Astrocyte (in vitro differentiated cells and primary cell): ENCODE results near the gene C19orf53. TPM values are rescaled to one million over a fixed set of nuclear protein-coding genes. Genes with fewer than 3 reads are reported as not detected.
"Not testable (repeated sequence)": the region's sequence is repeated elsewhere in the genome, so short reads cannot be mapped to it uniquely, and the experiment has no call there.

Source experiments
- DNase-seq: peaks from one replicate; pipeline ENCODE4 v3.0.0-alpha.2; 2010; ENCODE audit warnings: low read depth
- FAIRE-seq: peaks from 2 replicates; lab custom pipeline; 2011; peaks lifted over from hg19 to GRCh38; lab: Jason Lieb, UNC
- H2AFZ ChIP-seq: 2 replicates; pipeline ENCODE4 v1.6.0; 2012; ENCODE audit warnings: low read depth, low read length, inconsistent platforms
- H3K27ac ChIP-seq: 2 replicates; pipeline ENCODE4 v1.5.1; 2011; ENCODE audit warnings: low read depth, low read length, inconsistent platforms
- H3K27me3 ChIP-seq: 2 replicates; pipeline ENCODE4 v1.6.0; 2011; ENCODE audit warnings: low read length, inconsistent platforms; ENCODE audit not compliant: insufficient read depth
- H3K36me3 ChIP-seq: 2 replicates; pipeline ENCODE4 v1.5.1; 2011; ENCODE audit warnings: low read length, inconsistent platforms; ENCODE audit not compliant: insufficient read depth
- H3K4me1 ChIP-seq: 2 replicates; pipeline ENCODE4 v1.5.1; 2011; ENCODE audit warnings: low read length, inconsistent platforms; ENCODE audit not compliant: insufficient read depth
- H3K4me2 ChIP-seq: 2 replicates; pipeline ENCODE4 v1.6.0; 2012; ENCODE audit warnings: low read length, inconsistent platforms
- H3K4me3 ChIP-seq: 2 replicates; pipeline ENCODE4 v1.5.1; 2011; ENCODE audit warnings: low read depth, mild to moderate bottlenecking, low read length, inconsistent platforms; ENCODE audit not compliant: insufficient read depth
- H3K79me2 ChIP-seq: 2 replicates; pipeline ENCODE4 v1.6.0; 2012; ENCODE audit warnings: mild to moderate bottlenecking, low read length, inconsistent platforms; ENCODE audit not compliant: insufficient read depth
- H3K9ac ChIP-seq: 2 replicates; pipeline ENCODE4 v1.6.0; 2012; ENCODE audit warnings: mild to moderate bottlenecking, low read length, inconsistent platforms
- H3K9me3 ChIP-seq: 2 replicates; pipeline ENCODE4 v1.5.1; 2012; ENCODE audit warnings: low read depth, mild to moderate bottlenecking, low read length, inconsistent platforms; ENCODE audit not compliant: insufficient read depth
- H4K20me1 ChIP-seq: 2 replicates; pipeline ENCODE4 v1.6.0; 2012; ENCODE audit warnings: low read length, inconsistent platforms; ENCODE audit not compliant: insufficient read depth
- H3K27ac Mint-ChIP-seq: one replicate; pipeline ENCODE4 v1.8.0; 2021; ENCODE audit warnings: mild to moderate bottlenecking, mixed read lengths; ENCODE audit not compliant: unreplicated experiment
- H3K27me3 Mint-ChIP-seq: one replicate; pipeline ENCODE4 v1.8.0; 2021; ENCODE audit warnings: low read depth, mixed read lengths; ENCODE audit not compliant: unreplicated experiment
- H3K36me3 Mint-ChIP-seq: one replicate; pipeline ENCODE4 v1.8.0; 2021; ENCODE audit warnings: low read depth, mixed read lengths; ENCODE audit not compliant: unreplicated experiment
- H3K4me1 Mint-ChIP-seq: one replicate; pipeline ENCODE4 v1.8.0; 2021; ENCODE audit warnings: low read depth, mixed read lengths; ENCODE audit not compliant: unreplicated experiment
- H3K4me3 Mint-ChIP-seq: one replicate; pipeline ENCODE4 v1.8.0; 2021; ENCODE audit warnings: mild to moderate bottlenecking, moderate library complexity, mixed read lengths; ENCODE audit not compliant: unreplicated experiment
- H3K9me3 Mint-ChIP-seq: one replicate; pipeline ENCODE4 v1.8.0; 2021; ENCODE audit warnings: mild to moderate bottlenecking, mixed read lengths; ENCODE audit not compliant: unreplicated experiment
- EZH2 ChIP-seq: IDR thresholded peaks from 2 replicates; pipeline ENCODE4 v1.6.1; 2012; ENCODE audit warnings: mild to moderate bottlenecking, low read length, inconsistent platforms; ENCODE audit not compliant: insufficient read depth
- total RNA-seq: library from RNA; stranded (reverse); gene quantifications from 2 replicates; pipeline ENCODE4 v1.2.1, GENCODE V29; 2021
- TF ChIP-seq, protein P1 (sequence below): IDR thresholded peaks from 2 replicates; pipeline ENCODE4 v1.5.1; 2011; ENCODE audit warnings: low read depth, mild to moderate bottlenecking, inconsistent platforms, low read length, moderate library complexity; ENCODE audit not compliant: insufficient read depth

The C19orf53 gene
- total RNA-seq, 1 donor from 2014 or later = 138 TPM

- Histone ChIP-seq H3K27me3 (no peaks in the 10 kb centered on the region), H3K9me3 (no peaks in the 10 kb centered on the region), H3K36me3 (no peaks in the 10 kb centered on the region), H3K27ac (peak overlapping the region; percentile 18), H2AFZ (peak overlapping the region; percentile 63), H3K79me2 (no peaks in the 10 kb centered on the region), H3K9ac (peak overlapping the region; percentile 55), H3K4me1 (peaks cover 28% of the 10 kb centered on the region), H3K4me3 (no peak overlapping the region), H4K20me1 (no peaks in the 10 kb centered on the region), H3K4me2 (peak overlapping the region; percentile 54)
- DNase-seq = peak; percentile 53
- no peak overlapping the region for H3K4me3 Mint-ChIP-seq
- peaks cover 15% of the 10 kb centered on the region for H3K4me1 Mint-ChIP-seq
- FAIRE-seq = no peak
- H3K9me3 Mint-ChIP-seq = no peaks in the 10 kb centered on the region
- no peak for TF ChIP-seq EZH2
- TF ChIP-seq, protein P1, sequence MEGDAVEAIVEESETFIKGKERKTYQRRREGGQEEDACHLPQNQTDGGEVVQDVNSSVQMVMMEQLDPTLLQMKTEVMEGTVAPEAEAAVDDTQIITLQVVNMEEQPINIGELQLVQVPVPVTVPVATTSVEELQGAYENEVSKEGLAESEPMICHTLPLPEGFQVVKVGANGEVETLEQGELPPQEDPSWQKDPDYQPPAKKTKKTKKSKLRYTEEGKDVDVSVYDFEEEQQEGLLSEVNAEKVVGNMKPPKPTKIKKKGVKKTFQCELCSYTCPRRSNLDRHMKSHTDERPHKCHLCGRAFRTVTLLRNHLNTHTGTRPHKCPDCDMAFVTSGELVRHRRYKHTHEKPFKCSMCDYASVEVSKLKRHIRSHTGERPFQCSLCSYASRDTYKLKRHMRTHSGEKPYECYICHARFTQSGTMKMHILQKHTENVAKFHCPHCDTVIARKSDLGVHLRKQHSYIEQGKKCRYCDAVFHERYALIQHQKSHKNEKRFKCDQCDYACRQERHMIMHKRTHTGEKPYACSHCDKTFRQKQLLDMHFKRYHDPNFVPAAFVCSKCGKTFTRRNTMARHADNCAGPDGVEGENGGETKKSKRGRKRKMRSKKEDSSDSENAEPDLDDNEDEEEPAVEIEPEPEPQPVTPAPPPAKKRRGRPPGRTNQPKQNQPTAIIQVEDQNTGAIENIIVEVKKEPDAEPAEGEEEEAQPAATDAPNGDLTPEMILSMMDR = no peak
- no peak overlapping the region for H3K27ac Mint-ChIP-seq
- no peaks in the 10 kb centered on the region for H3K27me3 Mint-ChIP-seq
- no peaks in the 10 kb centered on the region for H3K36me3 Mint-ChIP-seq
These were observed 10.6 kb downstream of the C19orf53 start for GRCh38 chr19:13784731-13785452.

DNA sequence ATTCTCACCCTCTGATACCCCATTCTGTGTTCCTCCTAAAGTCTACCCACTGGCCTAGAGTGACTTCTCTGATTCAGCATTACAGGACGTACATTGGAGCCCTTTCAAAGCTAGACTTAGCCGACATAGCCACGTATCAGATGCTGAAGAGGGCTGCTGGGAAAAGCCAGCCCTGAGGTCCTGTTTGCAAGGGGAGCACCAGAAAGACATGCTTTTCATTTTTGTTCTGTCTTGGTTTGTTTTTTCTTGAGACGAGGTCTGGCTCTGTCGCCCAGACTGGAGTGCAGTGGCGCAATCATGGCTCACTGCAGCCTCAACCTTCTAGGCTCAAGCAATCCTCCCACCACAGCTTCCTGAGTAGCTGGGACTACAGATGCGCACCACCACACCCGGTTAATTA, 14.7 kb downstream of the C19orf53 start:
- Histone ChIP-seq H3K27ac (peak overlapping the region; percentile 98), H3K9ac (no peak overlapping the region), H3K9me3 (no peaks in the 10 kb centered on the region), H2AFZ (no peak overlapping the region), H3K4me3 (no peak overlapping the region), H3K27me3 (no peaks in the 10 kb centered on the region), H3K79me2 (no peaks in the 10 kb centered on the region), H4K20me1 (no peaks in the 10 kb centered on the region), H3K4me2 (no peak overlapping the region), H3K4me1 (peaks cover 32% of the 10 kb centered on the region), H3K36me3 (no peaks in the 10 kb centered on the region)
- FAIRE-seq = no peak
- Mint-ChIP-seq H3K4me1 (no peaks in the 10 kb centered on the region), H3K36me3 (no peaks in the 10 kb centered on the region), H3K27ac (no peak overlapping the region), H3K4me3 (no peak overlapping the region), H3K27me3 (no peaks in the 10 kb centered on the region), H3K9me3 (no peaks in the 10 kb centered on the region)
- DNase-seq = peak; percentile 91
- TF ChIP-seq, protein P1 = no peak
- TF ChIP-seq EZH2 = no peak

DNA sequence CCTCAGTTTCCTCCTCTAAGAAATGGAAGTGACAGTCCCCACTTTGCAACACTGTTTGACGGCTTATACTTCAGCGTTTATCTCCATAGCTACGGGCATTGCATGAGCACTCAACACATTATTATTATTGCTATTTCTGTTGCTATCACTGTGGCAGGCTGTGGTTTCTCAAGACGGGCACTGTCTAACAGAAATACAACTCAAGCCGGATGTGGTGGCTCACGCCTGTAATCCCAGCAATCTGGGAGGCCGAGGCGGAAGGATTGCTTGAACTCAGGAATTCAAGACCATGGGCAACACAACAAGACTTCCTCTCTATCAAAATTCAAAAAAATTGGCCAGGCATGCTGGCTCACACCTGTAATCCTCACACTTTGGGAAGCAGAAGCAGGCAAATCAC, 16.1 kb downstream of the C19orf53 start:
- H3K4me1 ChIP-seq = peaks cover 38% of the 10 kb centered on the region
- DNase-seq (peak; percentile 59), FAIRE-seq (no peak)
- H3K4me2 ChIP-seq = no peak overlapping the region
- H3K9ac ChIP-seq = no peak overlapping the region
- Mint-ChIP-seq H3K4me1 (no peaks in the 10 kb centered on the region), H3K27ac (no peak overlapping the region), H3K36me3 (no peaks in the 10 kb centered on the region), H3K4me3 (no peak overlapping the region), H3K27me3 (no peaks in the 10 kb centered on the region), H3K9me3 (no peaks in the 10 kb centered on the region)
- no peak for TF ChIP-seq EZH2
- TF ChIP-seq, protein P1 = no peak
- no peaks in the 10 kb centered on the region for H3K9me3 ChIP-seq
- no peaks in the 10 kb centered on the region for H3K79me2 ChIP-seq
- H3K27me3 ChIP-seq = no peaks in the 10 kb centered on the region
- H3K4me3 ChIP-seq = no peak overlapping the region
- H2AFZ ChIP-seq = no peak overlapping the region
- H3K27ac ChIP-seq = no peak overlapping the region
- H3K36me3 ChIP-seq = no peaks in the 10 kb centered on the region
- no peaks in the 10 kb centered on the region for H4K20me1 ChIP-seq

GRCh38 chr19:13793317-13793716, 19.1 kb downstream of the C19orf53 start:
- not testable (repeated sequence) for FAIRE-seq, H4K20me1 ChIP-seq, H2AFZ ChIP-seq, H3K27ac Mint-ChIP-seq, H3K4me2 ChIP-seq, H3K9me3 Mint-ChIP-seq, H3K9ac ChIP-seq, H3K27ac ChIP-seq, DNase-seq, H3K4me3 Mint-ChIP-seq, H3K36me3 ChIP-seq, H3K27me3 Mint-ChIP-seq, H3K36me3 Mint-ChIP-seq, H3K4me3 ChIP-seq, H3K27me3 ChIP-seq, H3K9me3 ChIP-seq
- peaks cover 11% of the 10 kb centered on the region for H3K4me1 Mint-ChIP-seq
- peaks cover 42% of the 10 kb centered on the region for H3K4me1 ChIP-seq
- peaks cover 20% of the 10 kb centered on the region for H3K79me2 ChIP-seq
